SH-SY5Y (cell line): ENCODE results near the gene ARMC8.

Source experiments
- GATA2 ChIP-seq: IDR thresholded peaks from 2 replicates; pipeline ENCODE4 v1.6.1; 2011; ENCODE audit warnings: mild to moderate bottlenecking, low read depth, low read length
- GATA3 ChIP-seq: IDR thresholded peaks from 2 replicates; pipeline ENCODE4 v1.6.1; 2011; ENCODE audit warnings: low read depth, mild to moderate bottlenecking, low read length, moderate library complexity

GRCh38 chr3:138187296-138188012, at the start of gene ARMC8:
- TF ChIP-seq GATA3 (no peak), GATA2 (no peak)
